Activated gamma-delta T cell treated with Interleukin-2 at 50 U/mL for 16 hours (primary cell): ENCODE data around the gene RNF128.
"Not testable (repeated sequence)": the region's sequence is repeated elsewhere in the genome, so short reads cannot be mapped to it uniquely, and the experiment has no call there.

ENCODE experiments used
- DNase-seq: peaks from one replicate; pipeline ENCODE4 v3.0.0-alpha.2; 2020

Gene RNF128

DNA sequence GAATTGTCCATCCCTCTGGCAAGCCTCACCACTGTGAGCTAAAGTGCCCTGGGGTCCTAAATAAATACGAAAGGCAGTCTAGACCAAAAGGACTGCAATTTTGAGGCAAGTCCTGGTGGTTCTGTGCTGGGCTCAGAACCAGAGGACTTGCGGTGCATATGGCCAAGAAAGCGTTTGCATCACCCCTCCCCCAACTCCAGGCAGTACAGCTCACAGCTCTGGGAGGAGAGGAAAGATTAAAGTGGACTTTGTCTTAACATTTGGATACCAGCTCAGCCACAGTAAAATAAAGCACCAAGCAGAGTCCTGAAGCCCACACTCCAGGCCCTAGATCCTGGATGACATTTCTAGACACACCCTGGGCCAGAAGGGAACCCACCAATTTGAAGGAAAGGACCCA is 24.9 kb downstream of the RNF128 start:
- no peak for DNase-seq

DNA sequence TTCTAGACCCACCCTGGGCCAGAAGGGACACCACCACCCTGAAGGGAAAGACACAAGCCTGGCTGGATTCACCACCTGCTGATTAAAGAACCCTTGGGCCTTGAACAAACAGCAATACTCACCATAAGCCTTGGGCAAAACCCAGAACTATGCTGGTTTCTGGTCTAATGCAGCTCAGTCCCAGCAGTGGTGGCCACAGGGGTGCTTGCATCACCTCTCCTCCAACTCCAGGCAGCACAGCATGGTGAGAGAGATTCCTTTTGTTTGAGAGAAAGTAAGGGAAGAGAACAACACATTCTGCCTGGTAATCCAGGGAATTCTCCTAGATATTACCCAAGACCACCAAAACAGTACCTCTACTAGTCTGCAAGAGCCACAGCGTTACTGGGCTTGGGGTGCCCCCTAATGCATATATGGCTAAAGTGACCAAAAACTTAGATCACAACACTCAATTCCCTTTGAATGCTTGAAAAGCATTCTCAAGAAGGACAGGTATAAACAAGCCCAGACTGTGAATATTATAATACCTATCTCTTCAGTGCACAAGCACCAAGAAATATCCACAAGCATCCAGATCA is 25.7 kb downstream of the RNF128 start:
- DNase-seq, result no peak

DNA sequence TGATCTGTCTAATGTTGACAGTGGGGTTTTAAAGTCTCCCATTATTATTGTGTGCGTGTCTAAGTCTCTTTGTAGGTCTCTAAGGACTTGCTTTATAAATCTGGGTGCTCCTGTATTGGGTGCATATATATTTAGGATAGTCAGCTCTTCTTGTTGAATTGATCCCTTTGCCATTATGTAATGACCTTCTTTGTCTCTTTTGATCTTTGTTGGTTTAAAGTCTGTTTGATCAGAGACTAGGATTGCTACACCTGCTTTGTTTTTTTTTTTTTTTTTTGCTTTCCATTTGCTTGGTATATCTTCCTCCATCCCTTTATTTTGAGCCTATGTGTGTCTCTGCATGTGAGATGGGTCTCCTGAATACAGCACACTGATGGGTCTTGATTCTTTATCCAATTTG is 42.8 kb downstream of the RNF128 start:
- DNase-seq, result not testable (repeated sequence)

DNA sequence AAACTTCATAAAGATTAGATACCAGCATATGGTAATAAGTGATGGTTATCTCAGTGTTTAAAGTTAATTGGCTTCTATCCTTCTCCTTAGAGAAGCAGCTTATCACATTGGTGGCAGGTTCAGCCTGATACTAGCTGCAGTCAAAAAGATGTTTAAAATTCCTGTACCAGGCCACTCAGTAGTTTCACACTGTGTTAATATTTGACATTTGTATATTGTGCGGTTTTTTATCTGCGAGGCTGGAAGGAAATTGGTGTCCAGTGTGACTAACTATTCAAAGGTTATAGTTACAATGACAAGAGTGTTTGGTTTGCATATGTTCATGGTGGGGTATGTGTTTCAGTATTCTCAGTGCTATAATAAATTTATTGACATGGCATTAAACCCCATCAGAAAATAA is 48.5 kb downstream of the RNF128 start:
- no peak for DNase-seq

DNA sequence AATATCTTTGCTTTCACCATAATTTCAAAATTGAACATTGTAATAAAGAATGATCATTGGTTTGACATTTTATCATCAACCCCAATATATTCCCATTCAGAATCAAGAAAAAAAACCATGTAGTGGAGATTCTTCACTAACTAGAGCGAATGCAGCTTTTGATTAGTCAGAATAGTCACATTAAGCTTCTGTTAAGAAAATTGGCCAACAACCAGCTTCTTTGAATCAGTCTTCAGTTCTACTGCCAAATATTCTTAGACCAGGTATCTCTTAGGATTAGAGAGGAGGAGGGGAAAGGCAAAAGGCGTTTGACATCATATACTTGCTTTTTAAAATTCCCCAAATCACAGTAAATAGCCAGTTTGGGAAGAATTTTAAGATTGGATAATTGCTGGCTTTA is 53.8 kb downstream of the RNF128 start:
- no peak for DNase-seq

DNA sequence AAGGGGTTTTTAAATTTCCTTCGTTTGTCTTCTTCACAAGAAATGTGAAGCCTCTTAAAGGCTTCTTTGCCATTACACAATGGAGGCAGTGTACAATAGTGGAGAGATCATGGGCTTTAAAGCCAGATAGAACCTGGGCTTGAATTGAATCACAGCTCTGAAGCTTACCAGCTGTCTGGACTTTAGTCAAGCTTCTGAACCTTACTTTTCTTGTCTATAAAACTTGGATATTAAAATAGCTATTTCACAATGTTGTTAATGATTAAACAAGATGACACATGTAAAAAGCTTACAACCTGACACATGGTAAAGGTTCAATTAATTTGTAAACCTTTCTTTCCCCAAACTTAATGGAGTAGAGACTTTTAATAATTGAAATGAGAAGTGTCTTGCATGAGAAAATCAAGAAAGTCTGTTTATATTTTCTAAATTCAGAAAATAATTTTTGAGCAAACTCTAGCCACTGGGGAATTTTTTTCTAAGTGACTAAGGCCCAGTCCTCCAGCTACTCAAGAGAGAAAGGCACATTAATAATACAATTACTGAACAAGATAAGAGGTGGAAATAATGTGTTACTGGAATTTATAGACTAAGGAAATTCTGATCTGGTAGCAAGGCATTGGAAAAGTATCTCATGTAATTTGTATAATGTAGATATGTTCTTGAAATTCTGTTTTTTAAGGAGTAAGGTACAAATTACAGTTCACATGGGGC is 54.3 kb downstream of the RNF128 start:
- DNase-seq, result no peak

DNA sequence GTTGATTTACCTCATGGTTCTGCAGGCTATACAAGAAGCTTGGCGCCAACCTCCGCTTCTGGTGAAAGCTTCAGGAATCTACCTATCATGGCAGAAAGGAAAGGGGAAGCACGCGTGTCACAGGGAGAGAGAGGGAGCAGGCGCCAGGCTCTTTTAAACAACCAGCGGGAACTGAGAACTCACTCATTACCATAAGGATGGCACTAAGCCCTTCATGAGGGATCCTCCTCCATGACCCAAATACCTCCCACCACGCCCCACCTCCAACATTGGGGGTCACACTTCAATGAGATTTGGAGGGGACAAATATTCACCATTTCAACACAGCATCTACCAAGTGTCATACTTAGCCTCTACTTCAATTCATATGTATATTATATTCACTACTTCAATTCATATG is 57.2 kb downstream of the RNF128 start:
- DNase-seq, result no peak

DNA sequence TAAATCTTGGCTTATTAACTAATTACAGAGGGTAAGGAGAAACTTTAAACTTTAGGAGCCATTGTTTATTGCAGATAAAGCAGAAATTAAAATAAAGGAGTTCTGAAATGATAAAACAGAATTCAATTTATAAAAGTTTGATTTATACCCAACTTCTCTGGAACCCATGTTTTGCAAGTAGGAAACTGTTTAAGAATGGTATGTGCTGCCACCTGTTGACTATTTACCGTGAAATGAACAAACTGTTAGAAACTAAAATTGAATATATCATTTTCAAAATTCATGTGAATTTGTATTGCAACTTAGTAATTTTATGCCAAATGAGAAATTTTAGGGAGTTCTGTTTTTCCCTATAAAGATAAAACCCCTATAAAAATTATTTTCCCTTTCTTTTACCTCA is 65.0 kb downstream of the RNF128 start:
- DNase-seq, result no peak

DNA sequence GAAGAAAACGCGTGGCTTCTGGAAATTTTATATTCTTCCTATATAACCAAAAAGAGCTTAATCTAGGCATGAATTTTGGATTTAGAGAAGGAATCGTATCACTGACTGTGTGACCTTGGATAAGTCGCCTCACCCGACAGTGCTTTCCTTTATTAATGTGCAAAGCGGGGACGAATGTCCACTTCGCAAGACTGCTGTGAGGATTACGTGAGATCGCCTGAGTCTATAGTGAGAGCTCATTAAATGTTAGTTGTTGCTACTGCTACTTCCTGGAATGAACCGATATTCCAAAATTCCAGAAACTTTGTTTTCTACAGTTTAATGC is 75.5 kb downstream of the RNF128 start:
- DNase-seq, result no peak

DNA sequence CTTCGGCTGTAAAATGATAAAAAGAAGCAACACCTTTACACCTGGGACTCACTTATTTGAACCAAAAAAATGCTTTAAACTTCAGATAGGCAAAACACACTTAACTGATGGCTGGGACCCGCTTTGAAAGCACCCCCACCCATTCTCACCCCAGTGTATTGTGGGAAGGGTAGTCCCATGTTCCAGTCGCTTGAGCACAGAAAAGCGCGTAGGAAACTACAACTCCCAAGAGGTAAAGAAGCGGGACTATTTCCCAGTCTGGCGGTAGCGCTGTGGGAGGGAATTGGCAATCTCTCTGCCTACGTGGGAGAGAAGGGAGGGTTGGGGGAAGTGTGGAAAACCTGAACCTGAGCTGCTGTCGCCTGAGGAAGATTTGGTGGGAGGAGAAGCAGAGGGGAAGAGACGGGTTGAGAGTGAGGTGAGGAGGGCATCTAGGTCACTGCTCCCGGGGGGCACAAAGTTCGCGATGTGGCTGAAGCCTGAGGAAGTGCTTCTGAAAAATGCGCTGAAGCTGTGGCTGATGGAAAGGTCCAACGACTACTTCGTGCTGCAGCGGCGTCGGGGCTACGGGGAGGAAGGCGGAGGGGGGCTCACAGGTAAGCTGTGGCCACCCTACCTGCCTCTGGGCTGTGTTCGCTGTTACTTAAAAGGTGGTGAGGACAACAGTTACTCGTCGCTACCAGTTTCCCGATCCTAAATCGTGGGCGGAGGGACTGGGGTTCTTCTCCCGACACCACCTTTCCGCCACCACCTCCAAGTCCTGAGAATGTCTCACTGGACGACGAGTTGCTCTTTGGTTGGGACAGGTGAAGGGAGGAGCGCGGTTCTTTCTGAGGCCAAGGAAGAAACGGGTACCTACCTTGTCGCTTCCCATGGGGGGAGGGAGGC is 76.1 kb downstream of the RNF128 start, which contains the start of gene TBC1D8B:
TBC1D8B (plus strand) TSS at position 286 of the 888 bp plus-strand sequence; CDS start at position 467, 181 bp downstream.
- no peak for DNase-seq

DNA sequence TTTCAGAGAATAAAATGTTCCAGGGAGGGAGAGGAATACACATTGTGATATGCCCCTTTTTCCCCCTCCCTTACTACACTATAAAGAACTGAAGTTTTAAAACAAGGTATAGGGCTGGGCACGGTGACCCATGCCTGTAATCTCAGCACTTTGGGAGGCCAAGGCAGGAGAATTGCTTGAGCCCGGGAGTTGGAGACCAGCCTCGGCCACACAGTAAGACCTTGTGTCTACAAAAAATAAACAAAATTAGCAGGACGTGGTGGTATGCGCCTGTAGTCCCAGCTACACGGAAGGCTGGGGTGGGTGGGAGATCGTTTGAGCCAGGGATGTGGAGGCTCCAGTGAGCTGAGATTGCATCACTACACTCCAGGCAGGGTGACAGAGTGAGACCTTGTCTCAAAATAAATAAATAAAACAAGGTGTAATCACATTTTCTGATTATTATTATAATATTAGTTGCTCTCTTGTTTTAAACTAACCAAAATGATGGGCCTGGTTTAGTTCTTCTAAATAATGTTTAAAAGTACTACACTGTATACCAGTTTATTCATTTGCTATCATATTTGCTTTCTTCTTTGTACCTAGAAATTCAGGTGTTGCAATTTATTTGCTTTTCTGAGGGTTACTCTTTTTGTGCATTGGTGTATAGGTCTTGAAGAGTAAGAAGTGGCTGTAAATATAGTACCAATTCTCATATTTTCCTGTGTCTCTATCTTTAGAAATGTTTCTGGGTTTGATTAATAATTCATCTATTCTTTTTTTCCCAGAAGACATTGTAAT is 84.8 kb downstream of the RNF128 start:
- no peak for DNase-seq

DNA sequence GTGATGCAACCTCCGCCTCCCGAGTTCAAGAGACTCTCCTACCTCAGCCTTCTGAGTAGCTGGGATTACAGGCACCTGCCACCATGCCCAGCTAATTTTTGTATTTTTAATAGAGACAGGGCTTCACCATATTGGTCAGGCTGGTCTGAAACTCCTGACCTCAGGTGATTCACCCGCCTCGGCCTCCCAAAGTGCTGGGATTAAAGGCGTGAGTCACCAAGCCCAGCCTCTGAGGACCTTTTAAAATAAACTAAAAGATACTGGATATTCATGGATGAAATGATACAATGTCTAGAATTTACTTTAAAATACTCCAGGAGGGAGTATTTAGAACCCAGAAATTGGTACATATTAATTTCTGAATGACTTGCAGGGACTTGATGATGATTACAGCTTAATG is 86.4 kb downstream of the RNF128 start:
- DNase-seq, result not testable (repeated sequence)

DNA sequence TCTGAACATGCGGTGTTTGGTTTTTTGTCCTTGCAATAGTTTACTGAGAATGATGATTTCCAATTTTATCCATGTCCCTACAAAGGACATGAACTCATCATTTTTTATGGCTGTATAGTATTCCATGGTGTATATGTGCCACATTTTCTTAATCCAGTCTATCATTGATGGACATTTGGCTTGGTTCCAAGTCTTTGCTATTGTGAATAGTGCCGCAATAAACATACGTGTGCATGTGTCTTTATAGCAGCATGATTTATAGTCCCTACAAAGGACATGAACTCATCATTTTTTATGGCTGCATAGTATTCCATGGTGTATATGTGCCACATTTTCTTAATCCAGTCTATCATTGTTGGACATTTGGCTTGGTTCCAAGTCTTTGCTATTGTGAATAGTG is 87.6 kb downstream of the RNF128 start:
- not testable (repeated sequence) for DNase-seq
